GM18507 (cell line): ENCODE measurements around the gene RRP9.

ENCODE experiments used
- DNase-seq: peaks from one replicate; pipeline ENCODE4 v3.0.0; 2011; ENCODE audit warnings: low read depth; ENCODE audit not compliant: insufficient read length; ENCODE audit errors: extremely low spot score
- FAIRE-seq: peaks from 2 replicates; lab custom pipeline; 2011; peaks lifted over from hg19 to GRCh38; lab: Jason Lieb, UNC

RRP9 gene

DNA sequence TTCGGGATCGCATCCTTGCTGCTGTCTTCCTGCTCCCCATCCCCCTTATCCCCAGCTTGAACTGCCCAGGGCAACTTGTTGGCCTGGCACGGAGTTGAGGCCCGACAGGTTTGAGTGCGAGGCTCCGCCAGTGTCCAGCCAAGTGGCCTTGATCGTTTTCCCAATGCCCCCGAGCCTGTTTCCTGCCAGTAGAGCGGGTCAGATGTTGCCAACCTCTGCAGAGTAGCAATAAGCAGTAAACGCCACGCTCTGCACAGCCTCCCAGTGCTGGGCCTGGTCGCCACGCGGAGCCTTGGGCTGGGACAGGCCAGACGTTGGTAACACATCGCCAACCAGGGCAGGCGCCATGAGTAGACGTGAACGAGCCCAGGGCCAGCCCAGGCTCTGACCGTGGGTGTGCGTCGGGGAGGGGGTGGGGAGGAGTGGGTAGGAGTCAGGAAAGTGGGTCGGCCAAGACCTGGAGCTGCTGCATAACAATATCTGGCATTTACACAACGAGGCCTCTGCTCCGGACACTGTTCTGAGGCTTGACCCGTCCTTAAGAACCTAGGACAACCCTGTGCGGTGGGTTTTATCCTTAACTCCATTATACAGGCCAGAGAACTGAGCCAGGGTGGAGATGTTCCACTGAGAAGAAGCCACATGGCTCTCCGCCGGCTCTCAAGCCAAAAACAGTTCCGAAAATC lies 32.7 kb upstream of the RRP9 start:
- no peak for FAIRE-seq
- no peak for DNase-seq

DNA sequence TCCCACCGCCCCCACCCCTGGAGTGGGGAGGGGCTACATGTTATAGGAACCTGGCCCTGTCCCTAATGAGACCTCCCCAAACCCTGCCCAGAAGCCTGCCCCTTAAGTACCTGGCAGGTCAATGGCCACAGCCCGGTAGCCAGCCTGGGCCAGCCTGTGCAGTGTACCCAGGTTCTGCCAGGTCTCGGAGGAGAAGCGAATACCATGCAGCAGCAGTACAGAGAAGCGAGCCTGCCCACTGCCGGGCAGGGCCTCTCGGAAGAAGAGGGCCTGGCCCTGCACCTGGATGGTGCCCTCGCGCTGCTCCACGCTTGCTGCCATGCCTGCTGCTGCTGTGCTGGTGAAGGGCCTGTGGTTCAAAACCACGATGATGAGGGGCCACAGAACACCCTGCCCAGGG lies 29.6 kb upstream of the RRP9 start:
- no peak for DNase-seq
- FAIRE-seq = no peak

DNA sequence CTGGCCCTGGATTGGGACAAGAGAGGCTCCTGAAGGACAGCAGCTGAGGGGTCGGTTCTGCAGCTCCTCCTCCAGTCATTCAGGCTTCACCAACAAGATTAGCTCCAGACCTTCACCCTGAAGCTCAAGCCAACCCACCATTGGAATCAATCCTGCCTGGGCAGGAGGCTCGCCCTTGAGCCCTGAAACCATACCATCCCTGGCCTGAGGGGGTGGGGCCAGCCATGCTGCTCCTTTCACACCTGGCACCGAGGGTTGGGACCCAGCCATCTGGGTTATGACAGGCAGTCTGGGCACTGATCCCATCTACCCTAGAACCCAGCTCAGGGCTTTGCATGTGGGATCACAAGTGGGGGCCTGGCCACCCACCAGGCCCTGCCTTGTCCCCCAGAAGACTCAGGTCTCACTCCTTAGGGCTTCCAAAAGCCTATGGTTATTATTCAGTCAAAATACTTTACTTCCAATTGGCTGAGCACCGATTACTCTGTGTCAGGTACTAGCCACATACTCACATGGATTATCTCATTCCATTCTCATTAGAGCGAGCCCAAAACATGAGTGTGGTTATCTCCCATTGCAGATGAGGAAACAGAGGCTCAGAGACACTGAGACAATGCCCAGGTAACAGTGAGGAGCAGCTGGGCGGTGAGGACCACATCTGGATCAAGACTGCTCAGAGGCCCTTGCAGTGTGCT lies 29.0 kb upstream of the RRP9 start:
- DNase-seq (no peak), FAIRE-seq (no peak)

DNA sequence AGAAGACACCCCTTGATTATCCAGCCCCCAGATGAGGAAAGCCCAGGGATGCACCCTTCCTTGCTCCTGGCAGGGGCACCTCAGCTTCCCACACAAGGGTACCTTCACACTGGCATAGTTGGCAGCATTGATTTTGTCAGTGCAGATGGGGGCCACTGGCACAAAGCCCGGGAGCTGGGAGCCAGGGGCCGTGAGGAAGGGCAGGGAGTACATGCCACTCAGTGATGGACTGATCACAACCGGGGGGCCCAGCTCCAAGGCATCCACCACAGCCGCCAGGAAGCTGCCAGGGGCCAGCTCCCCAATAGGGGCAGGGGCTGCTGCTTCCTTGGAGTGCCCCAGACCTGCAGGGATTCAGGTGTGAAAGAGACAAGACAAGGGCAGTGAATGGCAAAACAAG lies 28.1 kb upstream of the RRP9 start:
- FAIRE-seq (no peak), DNase-seq (no peak)

DNA sequence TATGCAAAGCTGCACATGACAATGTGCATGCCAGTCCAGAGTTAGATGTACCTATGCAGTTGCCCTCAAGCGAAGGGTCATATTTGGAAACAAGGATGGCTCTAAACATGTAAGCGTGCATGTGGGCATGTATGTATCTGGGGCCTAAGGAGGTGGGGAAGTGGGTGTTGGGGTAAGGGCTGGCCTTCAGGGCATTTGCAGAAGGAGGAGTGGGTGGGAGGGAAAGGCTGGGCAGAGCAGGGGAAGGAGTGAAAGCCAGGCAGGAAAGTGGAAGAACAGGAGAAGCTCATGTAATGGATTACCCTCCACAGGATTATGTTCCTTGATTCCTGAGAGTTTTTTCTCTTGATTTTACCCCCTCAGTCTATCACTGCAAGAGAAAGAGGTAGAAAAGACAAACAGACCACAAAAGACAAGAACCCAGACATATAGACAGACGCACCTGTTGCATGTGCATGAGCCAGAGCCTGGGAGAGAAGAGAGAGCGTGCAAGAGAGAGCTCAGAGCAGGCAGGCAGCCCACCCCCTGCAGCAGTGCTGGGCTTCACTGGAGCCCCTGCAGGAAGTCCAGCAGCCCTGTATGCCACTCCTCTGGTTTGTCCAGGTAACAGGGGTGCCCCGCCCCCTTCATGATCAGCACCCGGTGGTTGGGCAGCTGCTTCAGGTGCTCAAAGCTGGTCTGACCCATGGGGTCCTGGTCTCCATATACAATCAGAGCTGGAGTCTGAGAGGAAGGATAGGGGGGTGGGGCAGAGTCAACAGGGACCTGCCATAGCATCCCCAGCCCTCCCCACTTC lies 27.4 kb upstream of the RRP9 start:
- no peak for FAIRE-seq

DNA sequence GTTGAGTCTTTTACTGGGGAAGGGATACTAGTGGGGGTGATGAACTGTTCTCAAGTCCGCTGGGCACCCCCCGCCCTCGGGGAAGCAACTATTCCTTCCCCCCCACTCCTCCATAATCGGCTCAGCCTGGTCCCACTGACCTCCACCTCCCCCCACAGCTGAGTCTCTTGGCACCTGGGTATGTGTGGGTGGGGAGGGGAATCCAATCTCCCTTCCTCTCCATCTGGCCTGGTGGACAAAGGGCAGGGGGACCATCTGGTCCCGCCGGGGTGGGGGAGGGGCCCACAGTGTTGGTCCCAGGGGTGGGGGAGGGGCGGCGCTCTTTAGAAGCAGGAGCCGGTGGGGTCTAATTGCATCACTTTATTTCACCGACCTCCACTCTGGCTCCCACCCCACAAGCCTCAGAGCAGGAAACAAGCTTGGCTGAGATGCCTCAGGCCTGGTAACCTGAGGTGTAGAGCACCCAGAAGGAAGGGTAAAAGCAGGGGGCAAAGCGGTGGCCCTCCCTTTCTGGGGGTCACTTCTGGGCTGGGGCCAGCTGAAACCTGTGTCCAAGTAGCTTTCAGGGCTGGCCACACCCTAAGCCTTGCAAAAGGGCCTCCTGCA lies 26.6 kb upstream of the RRP9 start:
- FAIRE-seq = no peak
- no peak for DNase-seq

More for the DNA sequence above, 27.4 kb upstream of the RRP9 start:
- no peak for DNase-seq

DNA sequence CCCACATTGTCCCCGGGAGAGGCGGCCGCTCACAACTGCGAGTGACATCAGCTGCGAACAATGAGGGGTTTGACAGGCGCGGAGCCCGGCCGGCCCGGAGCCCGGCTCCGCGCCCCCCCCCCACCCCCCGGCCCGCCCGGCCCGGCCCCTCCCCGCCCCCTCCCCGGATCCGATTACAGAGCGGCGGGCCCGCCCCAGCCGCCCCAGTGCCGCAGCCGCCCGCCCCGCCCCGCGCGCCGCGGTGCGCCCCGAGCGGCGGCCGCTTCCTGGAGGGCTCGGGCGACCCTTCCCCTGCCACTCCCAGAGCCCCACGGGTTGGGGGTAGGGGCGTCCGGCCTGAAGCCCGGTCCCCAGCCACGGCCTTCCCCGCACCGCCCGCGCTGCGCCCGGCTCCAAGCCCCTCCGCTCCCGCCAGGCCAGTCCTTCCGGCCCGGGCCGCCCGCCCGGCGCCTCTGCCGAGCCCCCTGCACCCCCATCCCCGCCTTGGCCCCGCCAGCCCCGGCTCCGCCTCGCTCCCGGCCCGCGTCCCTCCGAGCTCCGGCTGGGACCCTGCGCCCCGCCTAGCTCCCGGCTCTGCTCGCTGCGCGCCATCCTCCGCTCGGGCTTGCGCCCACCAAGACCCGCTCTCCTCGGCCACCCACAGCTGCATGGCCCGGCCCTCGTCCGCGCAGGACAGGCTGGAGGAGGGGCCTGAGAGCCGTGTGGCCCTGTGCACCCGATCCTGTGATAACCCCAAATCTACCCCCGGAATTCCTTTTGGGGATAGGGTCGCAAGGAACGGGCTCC lies 25.9 kb upstream of the RRP9 start, which contains the start of gene PCBP4:
Gene PCBP4, minus strand, starts transcription at position 71 of the 786 bp plus-strand sequence. CDS start 6,214 bp downstream, outside the sequence.
- no peak for FAIRE-seq
- no peak for DNase-seq

DNA sequence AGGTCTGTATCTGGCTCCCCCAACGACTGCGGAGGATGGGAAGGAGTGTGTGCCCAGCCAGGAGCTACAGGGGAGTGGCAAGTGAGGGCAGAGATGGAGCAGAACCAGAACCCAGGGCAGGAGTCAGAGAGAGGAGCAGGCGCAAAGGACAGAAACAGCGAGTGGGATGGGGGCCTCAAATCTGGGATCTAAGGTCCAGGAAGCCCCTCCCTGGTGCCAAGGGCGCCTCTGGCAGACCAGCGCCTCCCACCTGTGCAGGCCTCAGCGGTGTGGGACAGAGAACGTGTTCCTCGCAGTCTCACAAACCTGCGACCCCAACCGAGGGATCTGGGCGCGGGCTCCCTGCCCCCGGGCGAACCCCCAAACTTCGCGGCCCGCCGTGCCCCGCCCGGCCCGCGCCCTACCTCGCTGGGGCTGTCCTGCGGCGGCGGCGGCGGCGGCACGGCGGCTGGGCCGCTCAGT lies 25.2 kb upstream of the RRP9 start:
- no peak for FAIRE-seq
- no peak for DNase-seq

DNA sequence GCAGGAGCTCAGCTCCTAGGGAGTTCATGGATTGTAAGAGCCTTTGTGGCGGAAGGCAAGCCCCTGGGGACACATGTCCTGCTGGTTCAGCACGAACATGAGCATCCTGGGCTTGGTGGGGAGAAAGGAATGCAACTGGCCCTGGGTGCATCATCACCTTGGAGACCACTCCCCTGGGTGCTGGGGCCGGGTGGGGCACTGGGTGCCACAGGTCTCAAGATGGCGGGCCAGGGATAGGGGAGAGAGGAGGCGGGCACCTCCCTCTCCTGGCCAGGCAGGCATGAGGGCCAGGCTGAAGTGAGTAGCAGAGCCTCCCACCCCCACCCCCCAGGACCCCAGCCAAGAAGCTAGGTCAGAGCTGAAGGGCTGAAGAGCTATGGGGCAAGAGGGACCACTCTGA lies 24.8 kb upstream of the RRP9 start:
- no peak for DNase-seq
- FAIRE-seq = no peak

DNA sequence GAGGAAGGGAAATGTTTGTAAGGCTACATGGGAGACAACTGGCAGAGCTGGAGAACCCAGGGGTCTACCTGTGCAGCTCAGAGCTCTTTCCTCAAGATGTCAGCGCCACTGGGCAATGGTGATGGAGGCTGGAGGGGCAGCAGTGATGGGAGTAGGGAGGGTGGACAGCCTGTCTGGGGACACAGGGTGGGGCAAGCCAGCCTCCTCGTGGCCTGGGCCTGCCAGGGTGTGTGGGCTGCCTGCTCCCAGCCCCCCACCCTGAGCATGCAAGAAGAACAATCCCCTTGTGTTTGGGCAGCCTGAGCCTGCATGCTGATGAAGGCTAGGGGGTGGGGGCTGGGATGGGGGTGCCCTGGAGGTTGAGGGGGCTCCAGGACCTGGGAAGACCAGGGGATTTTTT lies 24.3 kb upstream of the RRP9 start:
- no peak for FAIRE-seq
- no peak for DNase-seq

DNA sequence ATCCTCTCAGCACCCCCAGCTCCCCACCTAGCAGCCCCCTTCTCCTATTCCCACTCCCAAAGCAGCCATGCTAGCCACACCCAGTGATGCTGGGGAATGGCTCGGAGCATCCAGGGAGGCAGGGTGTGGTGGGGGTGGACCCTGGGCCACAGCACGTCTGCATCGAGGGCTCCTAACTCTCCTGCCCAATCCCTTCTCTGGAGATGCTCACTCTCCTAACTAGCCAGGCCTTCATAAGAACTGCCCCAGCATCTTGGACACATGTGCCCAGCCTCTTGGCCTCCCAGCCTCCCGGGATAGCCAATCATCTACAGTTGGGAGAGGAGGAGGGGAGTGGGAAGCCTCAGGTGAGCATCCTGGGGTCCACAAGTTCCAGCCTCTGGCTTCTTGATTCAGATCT lies 22.8 kb upstream of the RRP9 start:
- DNase-seq (no peak), FAIRE-seq (no peak)

DNA sequence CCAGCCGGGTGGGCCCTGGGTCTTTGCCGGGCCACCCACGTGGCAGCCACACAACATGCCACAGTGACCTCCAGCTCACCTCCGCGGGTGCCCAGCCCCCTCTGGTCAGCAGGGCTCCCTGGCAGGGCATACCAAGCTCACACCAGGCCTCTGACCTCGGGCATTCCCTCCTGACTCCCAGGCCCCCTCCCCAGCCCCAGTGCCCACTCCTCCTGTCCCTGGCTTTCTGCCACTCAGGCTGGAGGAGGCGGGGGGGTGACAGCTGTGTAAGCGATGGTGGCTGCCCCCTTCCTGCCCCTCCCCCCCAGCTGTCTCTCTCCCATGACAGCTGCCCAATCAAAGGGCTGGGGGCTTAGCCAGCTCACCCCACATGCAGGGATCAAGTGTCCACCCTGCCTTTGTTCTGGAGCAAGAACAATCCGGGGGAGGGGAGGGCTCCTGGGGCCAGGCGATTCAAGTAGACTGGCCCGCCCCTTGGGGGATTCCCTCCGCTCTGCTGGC lies 22.3 kb upstream of the RRP9 start:
- FAIRE-seq (no peak), DNase-seq (no peak)

DNA sequence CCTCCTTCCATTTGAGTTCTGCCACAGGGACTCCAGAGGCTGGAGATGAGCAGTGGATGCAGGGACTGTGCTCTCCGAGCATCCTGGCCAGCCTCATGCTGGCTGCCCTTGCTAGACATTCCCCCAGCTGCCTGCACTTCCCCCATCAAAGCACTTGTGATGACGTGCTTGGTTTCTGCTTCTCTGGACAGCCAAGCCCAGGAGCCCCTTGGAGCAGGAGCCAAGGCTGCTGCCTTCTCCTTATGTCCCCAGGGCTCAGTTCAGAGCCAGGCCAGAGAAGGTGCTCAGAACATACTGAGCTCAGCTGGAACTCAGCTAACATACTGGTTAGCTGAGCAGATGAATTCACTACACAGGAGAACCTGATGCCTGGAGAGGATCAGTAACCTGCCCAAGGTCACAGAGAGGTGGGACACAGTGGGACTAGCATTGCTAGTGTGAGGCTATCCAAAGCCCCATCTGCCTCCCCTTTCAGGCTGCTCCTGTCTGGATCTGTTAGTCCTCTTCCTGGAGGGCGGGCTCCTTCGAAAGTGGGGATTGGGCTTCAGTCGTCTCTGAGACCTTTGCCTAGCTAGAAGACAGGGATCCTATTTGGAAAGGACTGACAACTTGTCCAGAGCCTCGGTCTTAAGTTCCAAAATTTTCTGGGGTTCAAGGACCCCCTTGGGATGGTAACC lies 21.3 kb upstream of the RRP9 start:
- DNase-seq = no peak
- no peak for FAIRE-seq

DNA sequence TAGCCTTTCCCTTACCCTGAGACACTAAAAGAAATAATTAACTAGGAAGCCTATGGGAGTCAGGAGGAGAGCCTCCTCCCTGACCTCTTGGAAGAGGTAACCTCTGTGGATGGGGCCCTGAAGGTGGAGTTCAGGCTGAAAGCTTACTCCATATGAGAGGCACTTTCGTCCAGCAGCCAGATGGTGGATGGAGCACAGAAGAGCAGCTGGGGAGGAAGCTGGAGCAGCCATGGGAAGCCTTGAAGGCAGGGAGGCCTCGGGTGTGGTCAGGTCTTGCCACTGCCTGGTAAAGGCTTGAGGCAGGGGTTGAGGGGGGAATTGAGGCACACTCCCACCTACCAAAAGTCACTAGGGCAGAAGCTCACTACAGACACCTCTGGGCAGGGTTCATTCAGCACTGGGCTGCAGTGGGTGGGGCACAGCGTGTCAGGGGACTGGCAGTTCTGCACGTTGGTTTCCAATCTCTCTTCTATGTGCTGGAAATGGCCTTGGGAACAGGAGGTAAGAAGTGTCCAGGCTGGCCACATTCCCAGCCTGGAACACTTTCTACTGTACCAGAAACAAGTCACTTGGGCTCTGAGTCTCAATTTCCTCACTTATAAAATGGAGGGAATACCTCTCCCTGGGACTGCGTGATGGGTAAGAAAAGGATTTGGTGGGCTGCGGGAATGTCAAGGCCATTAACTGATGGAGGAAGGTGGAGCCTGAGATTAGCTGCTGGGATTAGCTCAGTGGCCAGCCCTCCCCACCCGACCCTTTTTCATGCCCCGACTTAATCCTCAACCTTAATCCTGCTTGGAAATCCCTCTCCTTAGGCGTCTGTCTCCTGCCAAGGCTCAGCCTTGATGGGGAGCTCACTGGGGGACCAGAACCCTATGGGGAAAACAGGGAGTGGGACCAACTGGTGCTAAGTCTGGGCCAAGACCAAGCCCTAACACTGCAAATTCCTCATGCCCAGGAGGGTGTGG lies 20.2 kb upstream of the RRP9 start:
- FAIRE-seq (no peak), DNase-seq (no peak)

DNA sequence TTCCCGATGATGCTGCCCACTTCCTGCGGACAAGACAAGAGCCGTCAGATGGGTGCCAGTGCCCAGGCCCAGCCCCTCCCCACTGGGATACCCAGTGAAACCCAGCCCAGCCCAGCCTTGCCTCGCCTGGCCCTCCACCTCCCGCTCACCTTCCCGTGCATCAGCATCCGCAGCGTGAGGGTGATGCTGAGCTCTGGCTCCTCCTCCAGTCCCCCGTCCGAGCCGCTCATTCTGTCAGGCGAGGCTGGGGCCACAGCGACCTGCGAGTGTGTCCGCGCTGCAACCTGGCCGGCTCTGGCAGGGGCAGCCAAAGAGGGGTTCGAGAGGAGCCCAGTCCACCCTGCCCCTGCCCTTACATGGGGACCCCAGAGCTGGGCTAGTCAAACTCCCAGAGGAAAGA lies 19.3 kb upstream of the RRP9 start:
- FAIRE-seq = no peak
- no peak for DNase-seq

DNA sequence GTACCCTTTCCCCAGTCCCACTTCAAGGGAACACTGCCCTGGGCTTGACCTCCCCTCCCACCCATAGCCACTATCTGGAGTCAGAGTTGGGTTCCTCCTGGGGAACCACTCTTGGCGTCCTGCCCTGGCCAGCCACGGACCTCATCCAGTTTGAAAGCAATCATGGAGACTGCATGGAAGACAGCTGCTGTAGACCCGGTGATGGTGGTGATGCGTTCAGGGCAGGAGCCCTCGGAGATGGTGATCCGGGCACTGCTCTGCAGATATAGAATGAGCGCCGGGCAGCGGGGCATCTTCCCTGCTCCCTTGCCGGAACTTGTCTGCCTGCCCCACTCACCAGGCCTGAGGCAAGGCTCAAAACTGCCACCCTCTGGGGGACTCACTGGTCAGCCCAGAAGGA lies 18.7 kb upstream of the RRP9 start:
- DNase-seq = no peak
- FAIRE-seq = no peak

DNA sequence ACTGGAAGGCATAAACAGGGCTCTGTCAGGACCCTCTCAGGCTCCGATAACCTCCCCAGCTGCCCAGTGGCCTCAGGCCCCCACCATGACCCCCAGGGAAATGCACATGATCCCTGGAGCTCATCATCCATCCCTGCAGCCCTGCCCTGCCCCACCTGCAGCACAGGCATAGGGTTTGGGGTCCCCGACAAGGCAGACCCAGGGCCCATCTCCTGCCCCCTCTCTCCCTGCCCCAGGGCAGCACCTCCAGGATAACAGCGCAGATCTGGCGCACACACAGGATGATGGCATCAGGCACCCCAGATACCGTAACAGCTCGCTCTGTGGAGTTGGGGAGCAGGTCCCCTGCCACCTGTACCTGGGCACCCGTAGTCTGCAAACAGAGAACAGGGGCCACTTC lies 17.9 kb upstream of the RRP9 start:
- FAIRE-seq (no peak), DNase-seq (no peak)
